ENCODE data around the gene ECSCR. TPM values are rescaled to one million over a fixed set of nuclear protein-coding genes. Genes with fewer than 3 reads are reported as not detected.

ECSCR gene
- total RNA-seq = not detected in 2 replicates

GRCh38 chr5:139462586-139463276, at the start of gene ECSCR:
TSS of gene ECSCR (minus strand) at chr5:139462743. CDS start at chr5:139462670, 73 bp downstream.

GRCh38 chr5:139482050-139482889, 19.7 kb upstream of the ECSCR start, which contains the start of gene STING1:
TSS of gene STING1 (minus strand) at chr5:139482758. CDS start at chr5:139481704, 1,054 bp downstream.

GRCh38 chr5:139470821-139471300, 8.3 kb upstream of the ECSCR start, which contains the start of gene SMIM33:
TSS of gene SMIM33 (plus strand) at chr5:139471004. CDS start at chr5:139471122, 118 bp downstream.

GRCh38 chr5:139439013-139439903, 23.3 kb downstream of the ECSCR start, which contains the start of gene DNAJC18:
TSS of gene DNAJC18 (minus strand) at chr5:139439525. CDS start at chr5:139439445, 80 bp downstream.

GRCh38 chr5:139403787-139404483, 58.6 kb downstream of the ECSCR start, which contains the start of gene SPATA24:
TSS of gene SPATA24 (minus strand) at chr5:139404089. CDS start at chr5:139404060, 29 bp downstream.

Other genes starting within 250 kb of the ECSCR start
- gene MATR3, start 169.0 kb downstream of the ECSCR start, total RNA-seq = 211 and 213 TPM in 2 replicates
- 61.9 and 74.1 TPM in 2 replicates for gene PAIP2, start 120.9 kb downstream of the ECSCR start, total RNA-seq
- not detected in 2 replicates for gene SLC23A1, start 79.4 kb downstream of the ECSCR start, total RNA-seq
- gene MZB1, start 72.8 kb downstream of the ECSCR start, total RNA-seq = not detected in 2 replicates
- gene PROB1, start 67.6 kb downstream of the ECSCR start, total RNA-seq = 0.26 and 1.3 TPM in 2 replicates
- gene SPATA24, start 58.7 kb downstream of the ECSCR start, total RNA-seq = 3.5 and 7.7 TPM in 2 replicates
- 9.8 and 10.6 TPM in 2 replicates for gene DNAJC18, start 23.2 kb downstream of the ECSCR start, total RNA-seq
- not detected in 2 replicates for gene SMIM33, start 8.3 kb upstream of the ECSCR start, total RNA-seq
- gene STING1, start 20.0 kb upstream of the ECSCR start, total RNA-seq = 30.9 and 42.2 TPM in 2 replicates
- 26.6 and 37.2 TPM in 2 replicates for gene UBE2D2, start 98.6 kb upstream of the ECSCR start, total RNA-seq
- 63.5 and 75.4 TPM in 2 replicates for gene CXXC5, start 185.6 kb upstream of the ECSCR start, total RNA-seq

All from bronchial smooth muscle cell (primary cell).